B cell (primary cell): ENCODE measurements around the gene AURKAIP1. TPM values are rescaled to one million over a fixed set of nuclear protein-coding genes. Genes with fewer than 3 reads are reported as not detected.

Experiments used
- ATAC-seq: fragments of 200-7000 bp; cut with Tn5 transposase; one replicate; pipeline ENCODE4 v1.10.0; 2021; ENCODE audit warnings: low read depth, mild to moderate bottlenecking, moderate number of reproducible peaks, moderate library complexity
- CTCF ChIA-PET: fragments of 350-600 bp; sonication (Branson Sonifier 250); formaldehyde crosslinking; loops from one replicate; lab custom pipeline; 2021; ENCODE audit warnings: antibody characterized with exemption, inconsistent platforms; lab: Charles Lee
- POLR2A ChIA-PET: fragments of 350-600 bp; sonication (Branson Sonifier 250); formaldehyde crosslinking; loops from one replicate; lab custom pipeline; 2021; ENCODE audit warnings: antibody characterized with exemption; lab: Charles Lee
- DNase-seq: peaks from one replicate; pipeline ENCODE4 v3.0.0; 2013
- H2AFZ ChIP-seq: 2 replicates; pipeline ENCODE4 v1.6.1; 2012; ENCODE audit warnings: mild to moderate bottlenecking, low read depth, low read length; ENCODE audit not compliant: insufficient read depth, poor library complexity, severe bottlenecking
- H3K27ac ChIP-seq, 2 donors: 1 replicate in 1 of 2; 2 replicates in 1 of 2; pipeline ENCODE4 v1.5.1; 2012 to 2013; ENCODE audit warnings: low read length in 2 of 2, mild to moderate bottlenecking in 2 of 2, moderate library complexity in 1 of 2
- H3K27me3 ChIP-seq, 4 experiments: fragments of 200-600 bp in 1 of 4; sonication (generic) in 1 of 4; replicated peaks in 1 of 4; 1 replicate in 2 of 4; 2 replicates in 2 of 4; pipeline versions ENCODE4 v1.6.1 to v1.7.0; 2013 to 2016; ENCODE audit warnings: low read length in 3 of 4, mild to moderate bottlenecking in 2 of 4, mixed read lengths in 1 of 4, moderate library complexity in 1 of 4; ENCODE audit not compliant: insufficient read depth in 4 of 4, control insufficient read depth in 3 of 4; ENCODE audit errors: control extremely low read depth in 1 of 4
- H3K36me3 ChIP-seq, 2 experiments: replicated peaks in 1 of 2; 1 replicate in 1 of 2; 2 replicates in 1 of 2; pipeline versions ENCODE4 v1.6.1 to v1.7.1; 2013; ENCODE audit warnings: low read length in 1 of 2; ENCODE audit not compliant: insufficient read depth in 2 of 2, control insufficient read depth in 1 of 2; ENCODE audit errors: control extremely low read depth in 1 of 2, extremely low read depth in 1 of 2
- H3K4me1 ChIP-seq, 2 donors: fragments of 200-600 bp in 1 of 2; sonication (generic) in 1 of 2; 1 replicate in 1 of 2; 2 replicates in 1 of 2; pipeline versions ENCODE4 v1.5.1 to v1.6.1; 2013 to 2017; ENCODE audit warnings: low read length in 2 of 2; ENCODE audit not compliant: control insufficient read depth in 2 of 2, insufficient read depth in 2 of 2
- H3K4me2 ChIP-seq: replicated peaks from 2 replicates; pipeline ENCODE3; 2012; ENCODE audit warnings: mild to moderate bottlenecking, low read depth, low read length; ENCODE audit not compliant: poor library complexity, severe bottlenecking
- H3K4me3 ChIP-seq, 5 experiments: fragments of 200-600 bp in 1 of 5; sonication (generic) in 1 of 5; 1 replicate in 3 of 5; 2 replicates in 2 of 5; pipeline versions ENCODE4 v1.5.1 to v1.7.0; 2011 to 2016; ENCODE audit warnings: low read length in 4 of 5, mild to moderate bottlenecking in 4 of 5, low read depth in 2 of 5, control low read depth in 1 of 5, moderate library complexity in 1 of 5; ENCODE audit not compliant: insufficient read depth in 1 of 5; ENCODE audit errors: control extremely low read depth in 1 of 5, extremely low read depth in 1 of 5
- H3K79me2 ChIP-seq: fragments of 200-600 bp; sonication (generic); one replicate; pipeline ENCODE4 v1.6.0; 2016; ENCODE audit warnings: low read length; ENCODE audit not compliant: control insufficient read depth, insufficient read depth
- H3K9ac ChIP-seq: fragments of 200-600 bp; sonication (generic); 2 replicates; pipeline ENCODE4 v1.6.1; 2017; ENCODE audit warnings: mild to moderate bottlenecking, low read length, moderate library complexity
- H3K9me3 ChIP-seq, 3 donors: one replicate each; pipeline versions ENCODE4 v1.6.1 to v1.7.1; 2013; ENCODE audit warnings: low read length in 2 of 3; ENCODE audit not compliant: control insufficient read depth in 2 of 3, insufficient read depth in 1 of 3; ENCODE audit errors: control extremely low read depth in 1 of 3
- H4K20me1 ChIP-seq: 2 replicates; pipeline ENCODE4 v1.6.0; 2012; ENCODE audit warnings: mild to moderate bottlenecking, low read length; ENCODE audit not compliant: insufficient read depth, control insufficient read depth, poor library complexity, severe bottlenecking
- H3K27ac Mint-ChIP-seq: one replicate; pipeline ENCODE4 v1.8.0; 2021; ENCODE audit warnings: mixed read lengths
- H3K27me3 Mint-ChIP-seq: one replicate; pipeline ENCODE4 v1.8.0; 2021; ENCODE audit warnings: mixed read lengths
- H3K4me1 Mint-ChIP-seq: one replicate; pipeline ENCODE4 v1.8.0; 2021; ENCODE audit warnings: mixed read lengths
- H3K4me3 Mint-ChIP-seq: one replicate; pipeline ENCODE4 v1.8.0; 2021; ENCODE audit warnings: mixed read lengths
- H3K9me3 Mint-ChIP-seq: one replicate; pipeline ENCODE4 v1.8.0; 2022; ENCODE audit warnings: mixed read lengths; ENCODE audit not compliant: insufficient read depth
- CTCF ChIP-seq: fragments of 200-600 bp; IDR thresholded peaks from one replicate; pipeline ENCODE4 v1.8.0; 2022; ENCODE audit warnings: antibody characterized with exemption, mild to moderate bottlenecking
- EZH2 ChIP-seq: IDR thresholded peaks from 2 replicates; pipeline ENCODE4 v1.6.1; 2012; ENCODE audit warnings: borderline replicate concordance, low read depth, mild to moderate bottlenecking, moderate library complexity, low read length; ENCODE audit not compliant: insufficient read depth, poor library complexity, severe bottlenecking
- WGBS: methylation state at CpG from one replicate; pipeline ENCODE4 v1.1.5; 2013; ENCODE audit warnings: missing lambda C conversion rate; ENCODE audit not compliant: insufficient coverage; 5-methylcytosine and 5-hydroxymethylcytosine counted together
- intact Hi-C: fragments of 100-400 bp; cut with micrococcal nuclease; formaldehyde crosslinking; loops from one replicate; pipeline ENCODE4 v1.10.0; 2022
- polyA plus RNA-seq: library from polyadenylated mRNA; depleted of rRNA; stranded (reverse); fragments of >200 nt; gene quantifications from 2 replicates; pipeline ENCODE4 v1.2.3, GENCODE V29; 2012
- total RNA-seq, 2 donors: library from RNA; stranded (reverse); fragments of 120-200 nt in 1 of 2; gene quantifications; 1 replicate in 1 of 2; 2 replicates in 1 of 2; pipeline versions ENCODE4 v1.2.3 to v1.2.4, GENCODE V29; 2013 to 2022

Gene AURKAIP1
- total and polyA plus RNA-seq, 2 donors (not counting 1 experiment from before 2014, with no cell fraction given) = 61.1 to 61.7 TPM

GRCh38 chr1:1393428-1393827 lies 18.4 kb upstream of the AURKAIP1 start:
- Mint-ChIP-seq H3K4me1 (peaks cover 22% of the 10 kb centered on the region), H3K27me3 (no peaks in the 10 kb centered on the region), H3K4me3 (no peak overlapping the region), H3K9me3 (no peaks in the 10 kb centered on the region), H3K27ac (no peak overlapping the region)
- H3K9ac ChIP-seq = no peak overlapping the region
- peaks cover 9 to 13% of the 10 kb centered on the region in 2 donors for H3K4me1 ChIP-seq
- 99% methylated on average over 11 of the region's 11 CpGs for WGBS
- ATAC-seq = no peak
- TF ChIP-seq EZH2 = no peak
- H4K20me1 ChIP-seq = peaks cover 36% of the 10 kb centered on the region
- intact Hi-C loops = no loop called here
- H3K79me2 ChIP-seq = peaks cover 59% of the 10 kb centered on the region
- H2AFZ ChIP-seq = no peak overlapping the region
- H3K36me3 ChIP-seq = peaks cover 18 to 82% of the 10 kb centered on the region in 2 experiments
- H3K4me2 ChIP-seq = no peak overlapping the region
- no peak overlapping the region for H3K4me3 ChIP-seq
- ChIA-PET CTCF (no interaction called here), POLR2A (no interaction called here)
- H3K27ac ChIP-seq = no peak overlapping the region
- H3K27me3 ChIP-seq = no peaks in the 10 kb centered on the region
- DNase-seq = no peak
- H3K9me3 ChIP-seq = no peaks in the 10 kb centered on the region

- Histone ChIP-seq H3K4me1 (peaks cover 5 to 9% of the 10 kb centered on the region in 2 donors), H3K9me3 (no peaks in the 10 kb centered on the region), H2AFZ (no peak overlapping the region), H3K9ac (no peak overlapping the region), H3K27me3 (no peaks in the 10 kb centered on the region), H3K4me2 (no peak overlapping the region), H3K4me3 (no peak overlapping the region), H4K20me1 (peaks cover 40% of the 10 kb centered on the region), H3K36me3 (peaks cover 19 to 84% of the 10 kb centered on the region in 2 experiments), H3K27ac (no peak overlapping the region), H3K79me2 (peaks cover 55% of the 10 kb centered on the region)
- no peak for DNase-seq
- no peak overlapping the region for H3K4me3 Mint-ChIP-seq
- intact Hi-C loops = no loop called here
- no peak for ATAC-seq
- TF ChIP-seq EZH2 (no peak), CTCF (no peak)
- H3K4me1 Mint-ChIP-seq = peaks cover 17% of the 10 kb centered on the region
- H3K9me3 Mint-ChIP-seq = no peaks in the 10 kb centered on the region
- no peak overlapping the region for H3K27ac Mint-ChIP-seq
- no peaks in the 10 kb centered on the region for H3K27me3 Mint-ChIP-seq
- ChIA-PET CTCF (no interaction called here), POLR2A (no interaction called here)
- WGBS = 100% methylated on average over 4 of the region's 4 CpGs
Measured at GRCh38 chr1:1393014-1393413, 18.0 kb upstream of the AURKAIP1 start.
